KOPT-K1 (cell line): Measurements from ENCODE around the gene IL1RAPL2.
"Not testable (repeated sequence)": the region's sequence is repeated elsewhere in the genome, so short reads cannot be mapped to it uniquely, and the experiment has no call there.

Experiments
- H3K27ac ChIP-seq: fragments of 200-600 bp; sonication (generic); 2 replicates; pipeline ENCODE4 v1.5.1; 2016; ENCODE audit warnings: antibody characterized with exemption, mild to moderate bottlenecking, low read depth, low read length; ENCODE audit not compliant: poor library complexity, severe bottlenecking
- H3K36me3 ChIP-seq: fragments of 200-600 bp; sonication (generic); 2 replicates; pipeline ENCODE4 v1.5.1; 2017; ENCODE audit warnings: antibody characterized with exemption, mild to moderate bottlenecking, low read length, moderate library complexity; ENCODE audit not compliant: insufficient read depth
- H3K9me3 ChIP-seq: fragments of 200-600 bp; sonication (generic); 2 replicates; pipeline ENCODE4 v1.5.1; 2017; ENCODE audit warnings: antibody characterized with exemption, low read length, mild to moderate bottlenecking; ENCODE audit not compliant: insufficient read depth, poor library complexity, severe bottlenecking

Gene IL1RAPL2

GRCh38 chrX:104565791-104566680 is at the start of gene IL1RAPL2:
TSS of gene IL1RAPL2 (plus strand) at chrX:104566199.
- no peak within 1 kb of the TSS for H3K27ac ChIP-seq
- H3K9me3 ChIP-seq = no peaks in the 10 kb centered on the region
- H3K36me3 ChIP-seq = no peaks in the 10 kb centered on the region

GRCh38 chrX:104522386-104522785 is 43.6 kb upstream of the IL1RAPL2 start:
- no peaks in the 10 kb centered on the region for H3K36me3 ChIP-seq
- no peaks in the 10 kb centered on the region for H3K9me3 ChIP-seq
- H3K27ac ChIP-seq = no peak overlapping the region

GRCh38 chrX:104523858-104524257 is 42.1 kb upstream of the IL1RAPL2 start:
- Histone ChIP-seq H3K27ac (no peak overlapping the region), H3K36me3 (no peaks in the 10 kb centered on the region), H3K9me3 (no peaks in the 10 kb centered on the region)

GRCh38 chrX:104539081-104539480 is 26.9 kb upstream of the IL1RAPL2 start:
- Histone ChIP-seq H3K27ac (no peak overlapping the region), H3K36me3 (no peaks in the 10 kb centered on the region), H3K9me3 (no peaks in the 10 kb centered on the region)

- H3K9me3 ChIP-seq, H3K27ac ChIP-seq, H3K36me3 ChIP-seq: not testable (repeated sequence)
These were observed 23.6 kb upstream of the IL1RAPL2 start for GRCh38 chrX:104542447-104542846.

- Histone ChIP-seq H3K9me3 (no peaks in the 10 kb centered on the region), H3K36me3 (no peaks in the 10 kb centered on the region), H3K27ac (no peak overlapping the region)
These were observed 1.7 kb upstream of the IL1RAPL2 start for GRCh38 chrX:104564335-104564734.

GRCh38 chrX:104564921-104565703 is 887 bp upstream of the IL1RAPL2 start:
- Histone ChIP-seq H3K27ac (no peak overlapping the region), H3K9me3 (no peaks in the 10 kb centered on the region), H3K36me3 (no peaks in the 10 kb centered on the region)

GRCh38 chrX:104566681-104567501 is 892 bp downstream of the IL1RAPL2 start:
- Histone ChIP-seq H3K36me3 (no peaks in the 10 kb centered on the region), H3K9me3 (no peaks in the 10 kb centered on the region), H3K27ac (no peak overlapping the region)

- H3K9me3 ChIP-seq = no peaks in the 10 kb centered on the region
- no peaks in the 10 kb centered on the region for H3K36me3 ChIP-seq
- H3K27ac ChIP-seq = no peak overlapping the region
These were observed 1.5 kb downstream of the IL1RAPL2 start for GRCh38 chrX:104567506-104567905.

GRCh38 chrX:104568304-104568915 is 2.4 kb downstream of the IL1RAPL2 start:
- Histone ChIP-seq H3K9me3 (no peaks in the 10 kb centered on the region), H3K27ac (no peak overlapping the region), H3K36me3 (no peaks in the 10 kb centered on the region)

GRCh38 chrX:104618106-104618895 is 52.3 kb downstream of the IL1RAPL2 start:
- Histone ChIP-seq H3K36me3 (no peaks in the 10 kb centered on the region), H3K27ac (no peak overlapping the region), H3K9me3 (no peaks in the 10 kb centered on the region)

GRCh38 chrX:104621781-104622180 is 55.8 kb downstream of the IL1RAPL2 start:
- H3K9me3 ChIP-seq = no peaks in the 10 kb centered on the region

GRCh38 chrX:104641176-104641575 is 75.2 kb downstream of the IL1RAPL2 start:
- Histone ChIP-seq H3K9me3 (no peaks in the 10 kb centered on the region), H3K36me3 (no peaks in the 10 kb centered on the region), H3K27ac (no peak overlapping the region)

More at GRCh38 chrX:104621781-104622180, 55.8 kb downstream of the IL1RAPL2 start:
- no peaks in the 10 kb centered on the region for H3K36me3 ChIP-seq
- H3K27ac ChIP-seq = no peak overlapping the region

GRCh38 chrX:104647084-104647483 is 81.1 kb downstream of the IL1RAPL2 start:
- no peaks in the 10 kb centered on the region for H3K9me3 ChIP-seq
- no peaks in the 10 kb centered on the region for H3K36me3 ChIP-seq
- H3K27ac ChIP-seq = no peak overlapping the region
